Measurements from ENCODE around the gene SLC16A7.

The SLC16A7 gene

GRCh38 chr12:59624732-59625460 is 29.1 kb downstream of the SLC16A7 start:
- DNase-seq (ENCODE audit: low read depth in 3 of 3): no peak

DNA sequence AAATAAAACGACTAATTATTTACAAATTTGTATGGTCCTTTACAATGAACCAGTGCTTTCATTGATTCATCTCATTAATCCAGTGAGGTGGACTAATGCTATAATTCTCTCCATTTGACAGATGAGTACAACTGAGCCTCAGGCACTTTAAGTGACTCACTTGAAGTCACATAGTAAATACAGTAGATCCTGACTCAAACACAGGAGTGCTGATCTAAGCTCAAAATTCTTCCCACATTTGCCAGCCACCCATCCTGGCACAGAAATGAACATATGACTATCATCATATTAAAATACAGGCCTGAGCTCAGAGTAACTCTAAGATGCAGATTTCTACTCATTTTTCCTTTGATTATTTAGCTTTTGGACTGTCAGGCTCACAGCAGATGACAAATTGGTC is 30.6 kb downstream of the SLC16A7 start:
- DNase-seq (ENCODE audit: low read depth in 3 of 3): no peak

DNA sequence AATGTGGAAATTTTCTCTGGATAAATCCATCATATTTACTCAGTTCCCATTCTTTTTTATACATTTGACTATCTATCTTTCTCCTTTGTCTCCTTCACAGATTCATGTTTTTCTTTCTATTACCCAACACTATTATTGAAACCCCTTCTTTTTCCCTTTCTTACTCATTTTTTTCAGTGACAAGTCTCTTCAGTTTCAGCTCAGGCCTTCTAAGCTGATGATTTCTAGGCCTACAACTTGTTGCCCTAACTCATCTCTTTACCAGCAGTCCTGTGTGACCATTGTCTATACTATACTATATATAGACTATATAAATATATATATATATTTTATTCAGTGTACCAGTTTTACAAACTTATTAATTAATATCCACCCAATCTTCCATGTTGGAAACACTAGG is 31.8 kb downstream of the SLC16A7 start:
- DNase-seq (ENCODE audit: low read depth in 3 of 3): no peak

- DNase-seq (ENCODE audit: low read depth in 3 of 3): no peak
Observed at GRCh38 chr12:59629890-59630289, 34.1 kb downstream of the SLC16A7 start.

GRCh38 chr12:59632408-59632807 is 36.6 kb downstream of the SLC16A7 start:
- DNase-seq (ENCODE audit: low read depth in 3 of 3): no peak

GRCh38 chr12:59634254-59634653 is 38.4 kb downstream of the SLC16A7 start:
- no peak for DNase-seq (ENCODE audit: low read depth in 3 of 3)

- DNase-seq (ENCODE audit: low read depth in 3 of 3): no peak
Observed at GRCh38 chr12:59636945-59637691, 41.3 kb downstream of the SLC16A7 start.

DNA sequence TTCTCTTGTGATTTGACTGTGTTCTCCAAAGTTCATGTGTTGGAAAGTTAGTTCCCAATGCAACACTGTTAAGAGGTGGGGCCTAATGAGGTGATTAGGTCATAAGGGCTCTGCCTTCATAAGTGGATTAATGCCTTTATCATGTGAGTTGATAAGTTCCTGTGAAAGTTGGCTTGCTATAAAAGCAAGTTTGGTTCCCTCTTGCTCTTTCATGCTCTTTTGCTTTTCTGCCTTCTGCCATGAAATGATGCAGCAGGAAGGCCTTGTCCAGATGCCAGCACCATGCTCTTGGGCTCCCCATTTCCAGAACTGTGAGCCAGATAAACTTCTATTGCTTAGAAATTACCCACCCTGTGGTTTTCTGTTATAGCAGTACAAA is 41.9 kb downstream of the SLC16A7 start:
- no peak for DNase-seq (ENCODE audit: low read depth in 3 of 3)

GRCh38 chr12:59643550-59643949 is 47.7 kb downstream of the SLC16A7 start:
- no peak for DNase-seq (ENCODE audit: low read depth in 3 of 3)

- DNase-seq (ENCODE audit: low read depth in 3 of 3): no peak
Observed at GRCh38 chr12:59645242-59645641, 49.4 kb downstream of the SLC16A7 start.

DNA sequence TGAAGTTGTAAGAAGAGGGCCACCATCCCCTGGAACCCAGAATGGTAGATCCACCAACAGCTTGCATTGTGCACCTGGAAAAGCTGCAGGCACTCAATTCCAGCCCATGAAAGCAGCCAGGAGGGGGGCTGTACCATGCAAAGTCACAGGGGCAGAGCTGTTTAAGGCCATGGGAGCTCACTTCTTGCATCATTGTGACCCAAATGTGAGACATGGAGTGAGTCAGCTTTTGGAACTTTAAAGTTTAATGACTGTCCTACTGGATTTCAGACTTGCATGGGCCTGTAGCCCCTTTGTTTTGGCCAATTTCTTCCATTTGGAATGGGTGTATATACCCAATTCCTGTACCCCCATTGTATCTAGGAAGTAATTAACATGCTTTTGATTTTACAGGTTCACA is 50.8 kb downstream of the SLC16A7 start:
- DNase-seq (ENCODE audit: low read depth in 3 of 3): no peak

GRCh38 chr12:59649203-59649602 is 53.4 kb downstream of the SLC16A7 start:
- no peak for DNase-seq (ENCODE audit: low read depth in 3 of 3)

- no peak for DNase-seq (ENCODE audit: low read depth in 3 of 3)
Observed at GRCh38 chr12:59650588-59651228, 54.9 kb downstream of the SLC16A7 start.

DNA sequence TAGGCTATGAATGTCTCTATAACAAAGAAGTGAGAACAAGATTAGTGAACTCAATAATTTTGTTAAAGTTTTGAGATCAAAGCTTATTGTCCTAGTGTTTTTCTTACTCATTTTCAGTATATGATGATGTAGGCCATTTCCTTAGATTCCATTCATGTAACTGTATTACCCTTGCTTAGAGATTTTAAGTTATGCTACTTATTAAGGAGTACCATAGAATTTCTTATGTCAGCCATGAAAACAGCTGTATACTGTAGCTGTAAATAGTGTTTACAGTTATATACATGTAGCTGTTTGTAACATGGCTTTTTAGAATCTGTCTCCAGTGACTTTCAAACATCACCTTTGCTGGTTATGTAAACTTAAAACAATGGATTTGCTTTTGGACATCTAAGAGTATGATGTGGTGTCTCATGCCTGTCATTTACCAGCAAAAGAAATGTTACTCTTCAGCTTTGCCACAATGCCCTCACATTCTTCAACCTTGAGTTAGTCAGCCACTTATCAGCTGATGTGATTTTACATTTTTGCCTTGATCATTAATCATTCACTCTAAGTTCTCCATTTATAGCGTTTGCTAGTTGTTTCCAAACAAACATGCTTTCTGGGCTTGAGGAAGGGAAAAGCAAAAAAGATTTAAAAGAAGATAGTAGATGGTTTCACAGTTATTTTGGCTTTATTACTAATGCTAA is 55.5 kb downstream of the SLC16A7 start:
- DNase-seq (ENCODE audit: low read depth in 3 of 3): no peak

DNA sequence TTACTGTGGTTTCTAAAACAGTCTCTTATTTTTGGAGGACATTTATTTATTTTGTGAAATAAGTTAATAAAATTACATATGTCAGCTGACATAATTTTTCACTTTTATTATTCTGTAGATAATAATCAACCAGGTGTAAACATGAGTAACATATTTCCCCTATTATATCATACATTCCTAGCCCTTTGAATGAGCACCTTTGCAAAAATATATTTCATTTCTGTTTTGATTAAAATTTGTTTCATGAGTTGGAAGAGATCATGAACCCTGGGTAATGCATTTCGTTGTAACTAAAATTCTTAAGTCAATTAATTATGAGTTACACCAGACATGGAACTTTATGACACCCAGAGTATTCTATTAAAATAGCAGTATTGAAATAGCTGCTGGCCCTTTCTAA is 56.3 kb downstream of the SLC16A7 start:
- DNase-seq (ENCODE audit: low read depth in 3 of 3): no peak

DNA sequence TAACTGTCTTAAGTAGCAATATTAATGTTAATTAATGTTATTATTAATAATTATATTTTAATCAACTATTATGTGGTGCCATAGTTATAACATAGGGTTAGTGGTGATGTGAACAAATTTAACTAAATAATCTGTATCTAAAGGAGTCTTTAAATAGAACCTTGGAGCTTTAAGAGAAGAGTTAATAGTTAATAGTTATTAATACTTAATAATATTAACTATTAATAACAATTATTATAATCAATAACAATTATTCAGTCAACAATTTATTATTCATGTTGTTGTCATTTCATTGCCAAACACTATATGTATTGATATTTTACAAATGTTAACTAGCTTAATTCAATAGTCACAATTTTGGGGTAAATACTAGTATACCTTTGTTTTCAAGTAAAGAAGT is 58.2 kb downstream of the SLC16A7 start:
- no peak for DNase-seq (ENCODE audit: low read depth in 3 of 3)

- no peak for DNase-seq (ENCODE audit: low read depth in 3 of 3)
Observed at GRCh38 chr12:59657266-59657665, 61.4 kb downstream of the SLC16A7 start.

DNA sequence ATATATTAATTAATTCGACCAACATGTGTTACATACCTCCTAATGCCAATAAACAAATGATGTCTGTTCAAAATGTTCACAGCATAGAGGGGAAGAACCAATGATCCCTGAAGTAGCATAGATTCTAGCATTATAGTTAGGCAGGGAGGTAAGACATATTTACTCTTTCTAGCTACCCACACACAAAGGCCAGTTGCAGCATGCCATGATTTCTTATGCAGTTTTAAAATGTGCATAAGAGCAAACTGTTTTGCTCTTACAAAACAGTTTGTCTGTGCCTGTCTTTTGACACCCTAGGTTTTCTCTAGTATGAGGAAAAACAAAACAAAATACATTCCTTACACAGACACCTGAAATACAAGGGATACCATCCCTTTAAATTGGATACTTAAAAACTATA is 61.9 kb downstream of the SLC16A7 start:
- DNase-seq (ENCODE audit: low read depth in 3 of 3): no peak

DNA sequence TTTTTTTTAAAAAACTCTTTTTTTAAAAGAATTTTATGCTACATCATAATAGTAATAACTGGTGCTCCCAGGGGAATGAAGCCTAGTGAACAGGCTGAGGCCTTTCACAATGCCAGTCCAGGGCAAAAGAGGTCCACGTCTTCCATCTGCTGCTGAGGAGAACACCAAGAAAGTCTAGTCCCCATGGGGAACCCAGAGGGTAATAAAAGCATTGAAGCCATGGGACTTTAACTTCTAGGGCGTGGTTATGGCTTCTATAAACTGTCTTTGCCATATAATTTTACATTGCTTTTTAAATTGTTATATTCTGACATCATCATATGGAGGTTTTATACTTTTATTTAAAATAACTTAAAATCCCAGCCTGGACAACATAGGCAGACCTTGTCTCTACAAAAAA is 64.3 kb downstream of the SLC16A7 start:
- no peak for DNase-seq (ENCODE audit: low read depth in 3 of 3)

GRCh38 chr12:59660921-59661597 is 65.2 kb downstream of the SLC16A7 start:
- no peak for DNase-seq (ENCODE audit: low read depth in 3 of 3)

- no peak for DNase-seq (ENCODE audit: low read depth in 3 of 3)
Observed at GRCh38 chr12:59664495-59664894, 68.7 kb downstream of the SLC16A7 start.

DNA sequence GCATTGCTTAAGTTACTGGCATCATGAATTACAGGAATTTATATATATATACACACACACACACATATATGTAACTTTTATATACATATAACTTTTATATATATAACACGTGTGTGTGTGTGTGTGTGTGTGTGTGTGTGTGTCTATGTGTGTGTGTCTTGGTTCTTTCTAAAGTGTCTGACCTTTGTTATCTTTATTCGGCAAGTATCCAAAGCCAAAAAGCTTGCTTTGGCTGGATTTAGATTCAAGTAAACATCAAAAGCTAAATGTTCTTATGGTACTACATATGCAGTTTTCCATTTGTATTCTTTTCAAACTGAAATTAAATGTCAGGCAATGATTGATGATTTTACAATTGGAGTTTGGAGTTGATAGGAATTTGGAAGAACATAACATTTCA is 69.9 kb downstream of the SLC16A7 start:
- no peak for DNase-seq (ENCODE audit: low read depth in 3 of 3)

Measured in stimulated activated CD4-positive, alpha-beta T cell treated with anti-CD3 and anti-CD28 coated beads, TNF-alpha, amount 100 ng/mL, for 48 hours (primary cell).